SK-N-SH treated with all-trans-retinoic acid at 6 μM for 48 hours (cell line): ENCODE results near the gene SDK1.

Experiments
- ATAC-seq: fragments of 200-7000 bp; cut with Tn5 transposase; 3 replicates; pipeline ENCODE4 v1.9.1; 2020; ENCODE audit warnings: mild to moderate bottlenecking, moderate library complexity
- ARNTL ChIP-seq: fragments of 450-650 bp; formaldehyde crosslinking; IDR thresholded peaks from 2 replicates; pipeline ENCODE4 v1.5.0; 2020; ENCODE audit warnings: low read depth, mild to moderate bottlenecking, moderate library complexity, borderline replicate concordance
- CSDC2 ChIP-seq: fragments of 250-450 bp; sonication (Bioruptor Pico); IDR thresholded peaks from 2 replicates; pipeline ENCODE4 v1.5.0; 2020; ENCODE audit warnings: mild to moderate bottlenecking, moderate library complexity
- ESRRG ChIP-seq: fragments of 250-450 bp; sonication (Bioruptor Pico); IDR thresholded peaks from 2 replicates; pipeline ENCODE4 v1.6.1; 2021; ENCODE audit warnings: mild to moderate bottlenecking
- ISL1 ChIP-seq: fragments of 250-450 bp; sonication (Bioruptor Pico); IDR thresholded peaks from 2 replicates; pipeline ENCODE4 v2.1.2; 2022; ENCODE audit warnings: mild to moderate bottlenecking, moderate library complexity
- OSR1 ChIP-seq: fragments of 250-450 bp; sonication (Bioruptor Pico); IDR thresholded peaks from 2 replicates; pipeline ENCODE4 v1.8.0; 2022; ENCODE audit warnings: moderate library complexity, mild to moderate bottlenecking, inconsistent platforms
- PPARA ChIP-seq: fragments of 250-450 bp; sonication (Bioruptor Pico); IDR thresholded peaks from 2 replicates; pipeline ENCODE4 v1.5.0; 2020; ENCODE audit warnings: mild to moderate bottlenecking, borderline replicate concordance
- RARB ChIP-seq: fragments of 250-450 bp; sonication (Bioruptor Pico); IDR thresholded peaks from 2 replicates; pipeline ENCODE4 v1.8.0; 2021; ENCODE audit warnings: mild to moderate bottlenecking, moderate library complexity
- SNAI2 ChIP-seq: fragments of 250-450 bp; sonication (Bioruptor Pico); IDR thresholded peaks from 2 replicates; pipeline ENCODE4 v1.5.0; 2020; ENCODE audit warnings: mild to moderate bottlenecking, moderate library complexity
- TCF4 ChIP-seq: fragments of 250-450 bp; sonication (Bioruptor Pico); IDR thresholded peaks from 2 replicates; pipeline ENCODE4 v1.8.0; 2021; ENCODE audit warnings: mild to moderate bottlenecking, moderate library complexity, borderline replicate concordance
- TOX ChIP-seq: fragments of 250-450 bp; sonication (Bioruptor Pico); IDR thresholded peaks from 2 replicates; pipeline ENCODE4 v1.8.0; 2021; ENCODE audit warnings: mild to moderate bottlenecking, moderate library complexity, borderline replicate concordance
- ZC3H10 ChIP-seq: fragments of 250-450 bp; sonication (Bioruptor Pico); IDR thresholded peaks from 2 replicates; pipeline ENCODE4 v1.5.1; 2021; ENCODE audit warnings: mild to moderate bottlenecking, moderate library complexity
- ZNF565 ChIP-seq: fragments of 450-650 bp; formaldehyde crosslinking; conservative IDR thresholded peaks from 2 replicates; pipeline ENCODE4 v1.5.0; 2020; ENCODE audit warnings: low read depth, mild to moderate bottlenecking, moderate library complexity
- ZNF70 ChIP-seq: fragments of 450-650 bp; formaldehyde crosslinking; IDR thresholded peaks from 2 replicates; pipeline ENCODE4 v1.5.0; 2020; ENCODE audit warnings: mild to moderate bottlenecking, moderate library complexity
- ZNF8 ChIP-seq: fragments of 450-650 bp; formaldehyde crosslinking; IDR thresholded peaks from 2 replicates; pipeline ENCODE4 v1.5.0; 2020; ENCODE audit warnings: mild to moderate bottlenecking, moderate library complexity
- TF ChIP-seq, protein P1 (sequence below): fragments of 250-450 bp; sonication (Bioruptor Pico); IDR thresholded peaks from 2 replicates; pipeline ENCODE4 v1.5.1; 2021; ENCODE audit warnings: mild to moderate bottlenecking, moderate library complexity
- TF ChIP-seq, protein P2 (sequence below): fragments of 250-450 bp; sonication (Bioruptor Pico); IDR thresholded peaks from 2 replicates; pipeline ENCODE4 v1.5.1; 2020; ENCODE audit warnings: low read depth, mild to moderate bottlenecking, moderate library complexity
- TF ChIP-seq, protein P3 (sequence below): fragments of 250-450 bp; sonication (Bioruptor Pico); IDR thresholded peaks from 2 replicates; pipeline ENCODE4 v1.5.0; 2020; ENCODE audit warnings: mild to moderate bottlenecking, moderate library complexity
- TF ChIP-seq, protein P4 (sequence below): fragments of 250-450 bp; sonication (Bioruptor Pico); IDR thresholded peaks from 2 replicates; pipeline ENCODE4 v1.8.0; 2021; ENCODE audit warnings: low read depth, mild to moderate bottlenecking, moderate library complexity, borderline replicate concordance

Gene SDK1

DNA sequence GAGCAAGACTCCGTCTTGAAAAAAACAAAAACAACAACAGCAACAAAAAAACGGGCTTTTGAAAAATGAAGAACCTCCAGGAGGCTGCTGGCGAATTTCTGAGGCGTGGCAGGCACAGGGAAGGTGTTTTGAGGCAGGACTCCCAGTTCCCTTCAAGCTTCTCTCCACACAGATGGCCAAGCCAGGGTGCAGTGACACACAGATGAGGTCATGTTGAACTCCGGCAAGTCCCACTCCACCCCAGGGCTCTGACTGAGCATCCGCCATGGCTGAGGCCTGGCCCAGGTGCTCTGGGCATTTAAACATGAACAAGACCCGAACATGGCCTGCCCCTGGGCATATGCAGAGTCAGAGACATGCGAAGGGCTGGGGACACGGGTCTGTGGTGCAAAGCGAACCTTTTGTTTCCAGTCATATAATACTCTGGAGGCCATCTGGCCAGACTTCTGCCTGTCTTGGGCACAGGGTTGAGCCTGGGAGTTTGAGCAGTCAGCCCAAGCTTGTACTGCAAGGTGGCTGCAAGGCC lies 866.4 kb downstream of the SDK1 start:
- TF ChIP-seq ZNF8 (CRISPR knock-in tag), result no peak
- no peak for TF ChIP-seq ZC3H10 (CRISPR knock-in tag)
- no peak for TF ChIP-seq OSR1 (CRISPR knock-in tag)
- no peak for TF ChIP-seq PPARA (CRISPR knock-in tag)
- no peak for ATAC-seq

DNA sequence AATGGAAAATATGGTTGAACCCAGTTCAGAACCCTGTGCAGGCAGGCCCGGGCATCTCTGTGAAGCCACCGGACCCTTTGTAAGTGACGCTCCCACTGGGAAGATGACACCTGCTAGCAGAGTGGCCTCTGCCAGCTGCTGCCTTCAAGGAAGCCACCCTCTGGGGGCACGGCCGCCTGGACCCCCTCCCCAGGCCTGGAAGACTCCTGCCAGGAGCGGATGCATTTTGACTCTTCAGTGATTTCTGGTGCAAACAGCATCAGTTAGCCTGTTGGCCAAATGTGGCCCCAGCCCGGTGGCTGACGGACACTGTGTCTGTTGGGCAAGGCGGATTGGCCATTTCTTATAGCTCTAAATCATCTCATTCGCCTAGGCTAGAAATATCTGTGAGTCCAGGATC lies 867.0 kb downstream of the SDK1 start:
- no peak for ATAC-seq
- no peak for TF ChIP-seq ISL1 (CRISPR knock-in tag)
- TF ChIP-seq TCF4, result no peak
- TF ChIP-seq RARB (CRISPR knock-in tag), result no peak
- TF ChIP-seq ARNTL, result no peak
- TF ChIP-seq SNAI2, result no peak
- TF ChIP-seq TOX (CRISPR knock-in tag), result no peak
- TF ChIP-seq, protein P1, sequence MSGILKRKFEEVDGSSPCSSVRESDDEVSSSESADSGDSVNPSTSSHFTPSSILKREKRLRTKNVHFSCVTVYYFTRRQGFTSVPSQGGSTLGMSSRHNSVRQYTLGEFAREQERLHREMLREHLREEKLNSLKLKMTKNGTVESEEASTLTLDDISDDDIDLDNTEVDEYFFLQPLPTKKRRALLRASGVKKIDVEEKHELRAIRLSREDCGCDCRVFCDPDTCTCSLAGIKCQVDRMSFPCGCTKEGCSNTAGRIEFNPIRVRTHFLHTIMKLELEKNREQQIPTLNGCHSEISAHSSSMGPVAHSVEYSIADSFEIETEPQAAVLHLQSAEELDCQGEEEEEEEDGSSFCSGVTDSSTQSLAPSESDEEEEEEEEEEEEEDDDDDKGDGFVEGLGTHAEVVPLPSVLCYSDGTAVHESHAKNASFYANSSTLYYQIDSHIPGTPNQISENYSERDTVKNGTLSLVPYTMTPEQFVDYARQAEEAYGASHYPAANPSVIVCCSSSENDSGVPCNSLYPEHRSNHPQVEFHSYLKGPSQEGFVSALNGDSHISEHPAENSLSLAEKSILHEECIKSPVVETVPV (CRISPR knock-in tag), result no peak
- TF ChIP-seq, protein P2, sequence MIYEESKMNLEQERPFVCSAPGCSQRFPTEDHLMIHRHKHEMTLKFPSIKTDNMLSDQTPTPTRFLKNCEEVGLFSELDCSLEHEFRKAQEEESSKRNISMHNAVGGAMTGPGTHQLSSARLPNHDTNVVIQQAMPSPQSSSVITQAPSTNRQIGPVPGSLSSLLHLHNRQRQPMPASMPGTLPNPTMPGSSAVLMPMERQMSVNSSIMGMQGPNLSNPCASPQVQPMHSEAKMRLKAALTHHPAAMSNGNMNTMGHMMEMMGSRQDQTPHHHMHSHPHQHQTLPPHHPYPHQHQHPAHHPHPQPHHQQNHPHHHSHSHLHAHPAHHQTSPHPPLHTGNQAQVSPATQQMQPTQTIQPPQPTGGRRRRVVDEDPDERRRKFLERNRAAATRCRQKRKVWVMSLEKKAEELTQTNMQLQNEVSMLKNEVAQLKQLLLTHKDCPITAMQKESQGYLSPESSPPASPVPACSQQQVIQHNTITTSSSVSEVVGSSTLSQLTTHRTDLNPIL (CRISPR knock-in tag), result no peak
- TF ChIP-seq ZNF8 (CRISPR knock-in tag), result no peak
- no peak for TF ChIP-seq ZNF70 (CRISPR knock-in tag)
- TF ChIP-seq, protein P3, sequence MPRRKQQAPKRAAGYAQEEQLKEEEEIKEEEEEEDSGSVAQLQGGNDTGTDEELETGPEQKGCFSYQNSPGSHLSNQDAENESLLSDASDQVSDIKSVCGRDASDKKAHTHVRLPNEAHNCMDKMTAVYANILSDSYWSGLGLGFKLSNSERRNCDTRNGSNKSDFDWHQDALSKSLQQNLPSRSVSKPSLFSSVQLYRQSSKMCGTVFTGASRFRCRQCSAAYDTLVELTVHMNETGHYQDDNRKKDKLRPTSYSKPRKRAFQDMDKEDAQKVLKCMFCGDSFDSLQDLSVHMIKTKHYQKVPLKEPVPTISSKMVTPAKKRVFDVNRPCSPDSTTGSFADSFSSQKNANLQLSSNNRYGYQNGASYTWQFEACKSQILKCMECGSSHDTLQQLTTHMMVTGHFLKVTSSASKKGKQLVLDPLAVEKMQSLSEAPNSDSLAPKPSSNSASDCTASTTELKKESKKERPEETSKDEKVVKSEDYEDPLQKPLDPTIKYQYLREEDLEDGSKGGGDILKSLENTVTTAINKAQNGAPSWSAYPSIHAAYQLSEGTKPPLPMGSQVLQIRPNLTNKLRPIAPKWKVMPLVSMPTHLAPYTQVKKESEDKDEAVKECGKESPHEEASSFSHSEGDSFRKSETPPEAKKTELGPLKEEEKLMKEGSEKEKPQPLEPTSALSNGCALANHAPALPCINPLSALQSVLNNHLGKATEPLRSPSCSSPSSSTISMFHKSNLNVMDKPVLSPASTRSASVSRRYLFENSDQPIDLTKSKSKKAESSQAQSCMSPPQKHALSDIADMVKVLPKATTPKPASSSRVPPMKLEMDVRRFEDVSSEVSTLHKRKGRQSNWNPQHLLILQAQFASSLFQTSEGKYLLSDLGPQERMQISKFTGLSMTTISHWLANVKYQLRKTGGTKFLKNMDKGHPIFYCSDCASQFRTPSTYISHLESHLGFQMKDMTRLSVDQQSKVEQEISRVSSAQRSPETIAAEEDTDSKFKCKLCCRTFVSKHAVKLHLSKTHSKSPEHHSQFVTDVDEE (CRISPR knock-in tag), result no peak
- TF ChIP-seq ESRRG (CRISPR knock-in tag), result no peak
- no peak for TF ChIP-seq ZNF565

DNA sequence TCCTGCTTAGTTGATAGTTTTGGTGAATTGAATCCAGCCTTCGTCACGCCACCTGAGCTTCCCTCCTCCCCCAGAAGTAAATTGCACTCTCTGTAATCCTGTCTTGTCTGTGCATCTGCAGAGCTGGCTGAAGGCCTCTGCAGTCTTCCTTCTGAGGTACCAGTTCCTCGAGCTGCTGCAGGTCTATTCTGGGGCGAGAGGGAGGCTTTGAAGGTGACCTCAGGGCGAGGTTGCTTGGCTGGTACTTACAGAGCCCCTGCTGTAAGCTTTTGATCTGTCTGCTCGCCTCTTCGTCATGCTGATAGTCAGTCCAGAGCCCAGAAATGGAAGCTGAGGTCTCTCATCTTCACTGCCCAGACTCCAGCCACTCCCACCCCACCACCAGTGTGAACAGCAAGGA lies 867.5 kb downstream of the SDK1 start:
- no peak for ATAC-seq

More for the DNA sequence above, 867.5 kb downstream of the SDK1 start:
- TF ChIP-seq SNAI2 (no peak), ESRRG (CRISPR knock-in tag) (no peak), ZNF565 (no peak), PPARA (CRISPR knock-in tag) (no peak), OSR1 (CRISPR knock-in tag) (no peak), CSDC2 (CRISPR knock-in tag) (no peak), ZNF8 (CRISPR knock-in tag) (no peak)
- TF ChIP-seq, protein P3 (CRISPR knock-in tag), result no peak
- TF ChIP-seq, protein P4, sequence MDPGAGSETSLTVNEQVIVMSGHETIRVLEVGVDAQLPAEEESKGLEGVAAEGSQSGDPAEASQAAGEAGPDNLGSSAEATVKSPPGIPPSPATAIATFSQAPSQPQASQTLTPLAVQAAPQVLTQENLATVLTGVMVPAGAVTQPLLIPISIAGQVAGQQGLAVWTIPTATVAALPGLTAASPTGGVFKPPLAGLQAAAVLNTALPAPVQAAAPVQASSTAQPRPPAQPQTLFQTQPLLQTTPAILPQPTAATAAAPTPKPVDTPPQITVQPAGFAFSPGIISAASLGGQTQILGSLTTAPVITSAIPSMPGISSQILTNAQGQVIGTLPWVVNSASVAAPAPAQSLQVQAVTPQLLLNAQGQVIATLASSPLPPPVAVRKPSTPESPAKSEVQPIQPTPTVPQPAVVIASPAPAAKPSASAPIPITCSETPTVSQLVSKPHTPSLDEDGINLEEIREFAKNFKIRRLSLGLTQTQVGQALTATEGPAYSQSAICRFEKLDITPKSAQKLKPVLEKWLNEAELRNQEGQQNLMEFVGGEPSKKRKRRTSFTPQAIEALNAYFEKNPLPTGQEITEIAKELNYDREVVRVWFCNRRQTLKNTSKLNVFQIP (CRISPR knock-in tag), result no peak
- TF ChIP-seq, protein P1 (CRISPR knock-in tag), result no peak
